ENCODE data around the gene PHACTR3. TPM values are rescaled to one million over a fixed set of nuclear protein-coding genes. Genes with fewer than 3 reads are reported as not detected.

PHACTR3 gene
- total and polyA plus RNA-seq, 2 experiments from 2014 or later, result 0.45 to 0.61 TPM

GRCh38 chr20:59682603-59683002, 78.3 kb downstream of the PHACTR3 start:
- H3K9me2 ChIP-seq (ENCODE audit: insufficient read depth), result peaks cover 5% of the 10 kb centered on the region; the same call in 1 of the 2 replicates

More at GRCh38 chr20:59682603-59683002, 78.3 kb downstream of the PHACTR3 start:
- no peak overlapping the region for H3K27ac Mint-ChIP-seq
- H3K36me3 Mint-ChIP-seq (ENCODE audit: low read depth), result no peaks in the 10 kb centered on the region
- Histone ChIP-seq H3K4me2 (no peak overlapping the region), H3K79me2 (replicated peaks; ENCODE audit: insufficient read depth) (no peaks in the 10 kb centered on the region), H4K20me1 (replicated peaks; ENCODE audit: insufficient read depth) (no peaks in the 10 kb centered on the region), H3F3A (replicated peaks; ENCODE audit: low read depth) (no peaks in the 10 kb centered on the region), H3K27me3 (ENCODE audit: insufficient read depth) (no peaks in the 10 kb centered on the region), H3K36me3 (ENCODE audit: insufficient read depth) (no peaks in the 10 kb centered on the region), H3K4me1 (ENCODE audit: insufficient read depth) (no peaks in the 10 kb centered on the region), H2AFZ (no peak overlapping the region), H3K4me3 (no peak overlapping the region), H3K27ac (ENCODE audit: low read depth) (no peak overlapping the region)
- no peaks in the 10 kb centered on the region for H3K9me3 Mint-ChIP-seq
- H3K27me3 Mint-ChIP-seq (ENCODE audit: insufficient read depth, low read depth, poor library complexity), result peaks cover 8% of the 10 kb centered on the region
- no peak overlapping the region for H3K4me3 Mint-ChIP-seq
- TF ChIP-seq JUNB (IDR thresholded peaks at IDR 0.05; ENCODE audit: unreplicated experiment), result no peak
- TF ChIP-seq ZNF331 (CRISPR knock-in tag; IDR thresholded peaks at IDR 0.05; ENCODE audit: low read depth), result no peak
- TF ChIP-seq EZH2phosphoT487 (IDR thresholded peaks at IDR 0.05; ENCODE audit: unreplicated experiment), result no peak
- TF ChIP-seq STAT1 (IDR thresholded peaks at IDR 0.05; ENCODE audit: unreplicated experiment), result no peak
- no peak for TF ChIP-seq ZNF462 (CRISPR knock-in tag; IDR thresholded peaks at IDR 0.05)
- TF ChIP-seq CTCF (conservative IDR thresholded peaks at IDR 0.05; ENCODE audit: low read depth in 2 of 2), result no peak
- TF ChIP-seq NANOG (IDR thresholded peaks at IDR 0.05; ENCODE audit: borderline replicate concordance), result no peak
- no peak for TF ChIP-seq ZNF114 (CRISPR knock-in tag; IDR thresholded peaks at IDR 0.05)
- TF ChIP-seq CREB1 (CRISPR knock-in tag; IDR thresholded peaks at IDR 0.05; ENCODE audit: low read depth), result no peak
- TF ChIP-seq POLR2AphosphoS5 (IDR thresholded peaks at IDR 0.05; ENCODE audit: low read depth), result no peak
- TF ChIP-seq REST (IDR thresholded peaks at IDR 0.05; ENCODE audit: unreplicated experiment), result no peak
- H3K4me1 Mint-ChIP-seq, result peaks cover 3% of the 10 kb centered on the region; the same call in 1 of the 3 replicates
- DNase-seq (ENCODE audit: low spot score) (no peak), ATAC-seq (no peak)
